Measurements from ENCODE around the gene ERMP1.

Gene ERMP1

GRCh38 chr9:5818424-5819142 lies 14.3 kb downstream of the ERMP1 start:
- no peak overlapping the region for H3K27ac ChIP-seq
- CTCF ChIA-PET = interaction anchor here (0.6 kb wide), 2 partner anchors 59 to 490 kb away, joined by 3 to 4 read pairs; no protein-coding TSS in a partner anchor
- no peak for DNase-seq (ENCODE audit: low spot score)
- TF ChIP-seq, protein P1, sequence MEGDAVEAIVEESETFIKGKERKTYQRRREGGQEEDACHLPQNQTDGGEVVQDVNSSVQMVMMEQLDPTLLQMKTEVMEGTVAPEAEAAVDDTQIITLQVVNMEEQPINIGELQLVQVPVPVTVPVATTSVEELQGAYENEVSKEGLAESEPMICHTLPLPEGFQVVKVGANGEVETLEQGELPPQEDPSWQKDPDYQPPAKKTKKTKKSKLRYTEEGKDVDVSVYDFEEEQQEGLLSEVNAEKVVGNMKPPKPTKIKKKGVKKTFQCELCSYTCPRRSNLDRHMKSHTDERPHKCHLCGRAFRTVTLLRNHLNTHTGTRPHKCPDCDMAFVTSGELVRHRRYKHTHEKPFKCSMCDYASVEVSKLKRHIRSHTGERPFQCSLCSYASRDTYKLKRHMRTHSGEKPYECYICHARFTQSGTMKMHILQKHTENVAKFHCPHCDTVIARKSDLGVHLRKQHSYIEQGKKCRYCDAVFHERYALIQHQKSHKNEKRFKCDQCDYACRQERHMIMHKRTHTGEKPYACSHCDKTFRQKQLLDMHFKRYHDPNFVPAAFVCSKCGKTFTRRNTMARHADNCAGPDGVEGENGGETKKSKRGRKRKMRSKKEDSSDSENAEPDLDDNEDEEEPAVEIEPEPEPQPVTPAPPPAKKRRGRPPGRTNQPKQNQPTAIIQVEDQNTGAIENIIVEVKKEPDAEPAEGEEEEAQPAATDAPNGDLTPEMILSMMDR (conservative IDR thresholded peaks at IDR 0.05; ENCODE audit: low read depth) = no peak
- POLR2A ChIA-PET (ENCODE audit: low non-redundant PET) = no interaction called here

DNA sequence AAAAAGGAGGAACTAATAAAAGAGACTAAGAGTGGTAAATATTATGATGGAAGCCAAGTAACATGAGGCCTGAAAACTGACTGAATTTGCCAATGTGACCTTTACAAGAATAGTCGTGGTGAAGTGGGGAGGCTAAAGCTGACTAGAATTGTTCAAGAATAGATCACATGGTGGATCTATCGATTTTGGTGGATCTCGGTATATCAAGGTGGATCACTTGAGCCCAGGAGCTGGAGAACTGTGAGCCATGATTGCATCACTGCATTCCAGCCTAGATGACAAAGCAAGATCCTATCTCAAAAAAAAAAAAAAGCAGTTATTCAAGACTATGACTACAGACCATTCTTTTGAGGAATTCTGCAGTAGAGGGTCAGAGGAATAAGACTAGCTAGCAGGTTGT lies 15.1 kb downstream of the ERMP1 start:
- peak; percentile 4 for DNase-seq (ENCODE audit: low spot score)
- TF ChIP-seq, protein P1 (conservative IDR thresholded peaks at IDR 0.05; ENCODE audit: low read depth) = no peak
- ChIA-PET POLR2A (ENCODE audit: low non-redundant PET) (interaction anchor here (0.6 kb wide), 1 partner anchor 43 kb away, joined by 11 read pairs; no protein-coding TSS in a partner anchor), CTCF (interaction anchor here (0.6 kb wide), 2 partner anchors 58 to 491 kb away, joined by 3 to 4 read pairs; no protein-coding TSS in a partner anchor)
- H3K27ac ChIP-seq = no peak overlapping the region

DNA sequence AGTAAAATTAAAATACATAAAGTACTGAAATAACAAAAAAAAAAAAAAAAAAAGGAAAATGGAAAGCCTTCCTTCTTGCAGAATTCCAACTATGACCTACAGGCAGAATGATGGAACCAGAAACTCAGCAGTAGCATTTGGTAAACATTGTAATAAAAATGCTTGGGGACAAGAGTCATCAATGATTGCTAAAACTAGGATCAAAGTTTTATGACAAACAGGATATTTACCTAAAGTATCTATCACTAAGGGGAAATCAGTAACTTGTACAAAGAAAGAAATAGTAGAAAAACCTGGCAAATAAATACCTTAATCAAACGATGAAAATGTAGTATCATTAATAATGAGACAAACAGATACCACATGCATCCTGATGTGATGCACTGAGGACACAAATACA lies 17.5 kb downstream of the ERMP1 start:
- CTCF ChIA-PET = no interaction called here
- POLR2A ChIA-PET (ENCODE audit: low non-redundant PET) = no interaction called here
- TF ChIP-seq, protein P1 (conservative IDR thresholded peaks at IDR 0.05; ENCODE audit: low read depth) = no peak
- no peak for DNase-seq (ENCODE audit: low spot score)
- H3K27ac ChIP-seq = no peak overlapping the region

- peak; percentile 22 for DNase-seq (ENCODE audit: low spot score)
- POLR2A ChIA-PET (ENCODE audit: low non-redundant PET) = no interaction called here
- CTCF ChIA-PET = no interaction called here
- no peak overlapping the region for H3K27ac ChIP-seq
- TF ChIP-seq, protein P1 (conservative IDR thresholded peaks at IDR 0.05; ENCODE audit: low read depth) = no peak
Observed at GRCh38 chr9:5813824-5814223, 19.1 kb downstream of the ERMP1 start.

DNA sequence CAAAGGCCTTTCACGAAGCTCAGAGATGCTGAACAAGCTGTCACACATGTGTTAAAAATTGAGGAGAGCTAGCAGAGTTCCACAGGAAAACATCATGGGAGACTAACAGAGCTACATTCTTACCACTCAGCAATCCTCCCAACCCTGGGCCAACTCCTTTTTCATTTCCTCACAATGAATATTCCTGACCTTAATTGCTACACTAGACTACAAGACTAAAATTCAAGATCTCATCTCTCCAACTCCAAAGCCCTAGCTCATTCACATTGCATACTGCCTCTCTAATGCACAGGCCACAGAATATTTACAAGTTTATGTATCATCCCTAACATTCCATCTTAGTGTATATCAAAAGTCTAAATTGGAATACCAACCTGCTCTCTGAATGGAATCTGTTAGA lies 21.2 kb downstream of the ERMP1 start:
- POLR2A ChIA-PET (ENCODE audit: low non-redundant PET) = no interaction called here
- no peak for DNase-seq (ENCODE audit: low spot score)
- H3K27ac ChIP-seq = no peak overlapping the region
- CTCF ChIA-PET = interaction anchor here (0.7 kb wide), 1 partner anchor 47 kb away, joined by 5 read pairs; no protein-coding TSS in a partner anchor
- TF ChIP-seq, protein P1 (conservative IDR thresholded peaks at IDR 0.05; ENCODE audit: low read depth) = no peak

DNA sequence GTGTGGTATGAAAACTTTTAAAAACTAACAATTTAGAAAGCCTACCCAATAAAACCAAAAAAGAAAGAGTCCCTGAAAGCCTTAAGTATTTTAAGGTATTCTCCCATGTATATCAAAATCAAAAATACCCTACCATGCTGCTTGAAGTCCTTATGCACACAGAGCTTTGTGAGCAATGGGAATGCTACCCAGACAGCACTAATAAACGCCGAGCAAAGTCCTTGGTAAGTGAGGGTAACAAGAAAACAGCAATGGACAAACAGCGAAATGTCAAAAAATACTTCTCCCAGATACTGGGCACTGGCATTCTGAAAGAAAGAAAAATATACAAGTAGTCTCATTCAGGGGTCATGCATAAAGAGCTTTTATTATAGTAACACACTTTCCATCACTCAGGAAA lies 27.4 kb downstream of the ERMP1 start:
- CTCF ChIA-PET = no interaction called here
- no peak for DNase-seq (ENCODE audit: low spot score)
- TF ChIP-seq, protein P1 (conservative IDR thresholded peaks at IDR 0.05; ENCODE audit: low read depth) = no peak
- POLR2A ChIA-PET (ENCODE audit: low non-redundant PET) = no interaction called here
- no peak overlapping the region for H3K27ac ChIP-seq

Data from RWPE1 (cell line).